ENCODE data around the gene PCP4L1. TPM values are rescaled to one million over a fixed set of nuclear protein-coding genes. Genes with fewer than 3 reads are reported as not detected.

The PCP4L1 gene
- total RNA-seq, 2 donors from 2014 or later = not detected

DNA sequence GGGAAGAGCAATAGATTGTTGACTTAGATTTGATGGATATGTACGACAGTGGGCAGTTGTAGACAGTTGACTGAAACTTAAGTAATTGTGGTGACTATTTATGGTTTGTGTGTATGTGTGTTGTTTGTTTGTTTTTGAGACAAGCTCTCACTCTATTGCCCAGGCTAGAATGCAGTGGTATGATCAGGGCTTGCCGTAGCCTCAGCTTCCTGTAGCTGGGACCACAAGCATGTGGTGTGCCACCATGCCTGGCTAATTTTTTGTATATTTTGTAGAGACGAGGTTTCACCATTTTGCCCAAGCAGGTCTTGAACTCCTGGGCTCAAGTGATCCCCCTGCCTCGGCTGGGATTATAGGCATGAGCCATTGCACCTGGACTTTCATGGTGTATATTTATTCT, 65.5 kb downstream of the PCP4L1 start:
- Histone ChIP-seq H3K36me3 (replicated peaks in 1 of 2; ENCODE audit: insufficient read depth in 1 of 2, low read depth in 2 of 2) (peaks cover 0 to 7% of the 10 kb centered on the region in 2 donors), H3K27me3 (no peaks in the 10 kb centered on the region), H3K27ac (no peak overlapping the region), H3K4me1 (peaks cover 6% of the 10 kb centered on the region), H3K4me3 (no peak overlapping the region), H3K9me3 (no peaks in the 10 kb centered on the region)
- WGBS, 2 donors = 83 to 85% methylated on average over 4 of the region's 4 CpGs
- intact Hi-C loops (cut with DNase I) = no loop called here
- DNase-seq = no peak
- no peak for ATAC-seq
- no peak for TF ChIP-seq POLR2A (IDR thresholded peaks at IDR 0.05)
- TF ChIP-seq, protein P1, sequence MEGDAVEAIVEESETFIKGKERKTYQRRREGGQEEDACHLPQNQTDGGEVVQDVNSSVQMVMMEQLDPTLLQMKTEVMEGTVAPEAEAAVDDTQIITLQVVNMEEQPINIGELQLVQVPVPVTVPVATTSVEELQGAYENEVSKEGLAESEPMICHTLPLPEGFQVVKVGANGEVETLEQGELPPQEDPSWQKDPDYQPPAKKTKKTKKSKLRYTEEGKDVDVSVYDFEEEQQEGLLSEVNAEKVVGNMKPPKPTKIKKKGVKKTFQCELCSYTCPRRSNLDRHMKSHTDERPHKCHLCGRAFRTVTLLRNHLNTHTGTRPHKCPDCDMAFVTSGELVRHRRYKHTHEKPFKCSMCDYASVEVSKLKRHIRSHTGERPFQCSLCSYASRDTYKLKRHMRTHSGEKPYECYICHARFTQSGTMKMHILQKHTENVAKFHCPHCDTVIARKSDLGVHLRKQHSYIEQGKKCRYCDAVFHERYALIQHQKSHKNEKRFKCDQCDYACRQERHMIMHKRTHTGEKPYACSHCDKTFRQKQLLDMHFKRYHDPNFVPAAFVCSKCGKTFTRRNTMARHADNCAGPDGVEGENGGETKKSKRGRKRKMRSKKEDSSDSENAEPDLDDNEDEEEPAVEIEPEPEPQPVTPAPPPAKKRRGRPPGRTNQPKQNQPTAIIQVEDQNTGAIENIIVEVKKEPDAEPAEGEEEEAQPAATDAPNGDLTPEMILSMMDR (IDR thresholded peaks at IDR 0.05) = no peak

DNA sequence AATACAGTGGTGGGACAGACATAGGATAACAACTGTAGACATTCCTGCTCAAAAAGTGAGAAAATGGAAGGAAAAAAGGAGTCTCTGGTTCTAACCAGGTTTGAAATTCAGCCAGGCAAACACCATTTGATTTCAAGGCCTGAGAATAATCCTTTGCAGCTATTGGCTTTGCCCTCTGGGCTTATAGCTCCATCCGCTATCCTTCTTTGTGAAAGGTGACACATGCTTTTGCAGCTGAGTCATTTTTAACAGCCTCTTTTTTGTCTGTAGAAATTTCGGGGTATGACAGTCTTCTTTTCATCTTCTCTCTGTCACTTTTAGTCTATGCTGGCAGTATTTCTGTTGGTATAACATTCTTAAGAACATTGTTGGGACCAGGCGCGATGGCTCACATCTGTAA, 71.8 kb downstream of the PCP4L1 start:
- Histone ChIP-seq H3K27ac (no peak overlapping the region), H3K9me3 (no peaks in the 10 kb centered on the region), H3K4me1 (no peaks in the 10 kb centered on the region), H3K27me3 (no peaks in the 10 kb centered on the region), H3K4me3 (no peak overlapping the region), H3K36me3 (replicated peaks in 1 of 2; ENCODE audit: insufficient read depth in 1 of 2, low read depth in 2 of 2) (peaks cover 0 to 19% of the 10 kb centered on the region in 2 donors)
- WGBS, 2 donors = 74 to 79% methylated on average over 4 of the region's 4 CpGs
- no peak for TF ChIP-seq POLR2A (IDR thresholded peaks at IDR 0.05)
- TF ChIP-seq, protein P1 (IDR thresholded peaks at IDR 0.05) = no peak
- intact Hi-C loops (cut with DNase I) = no loop called here
- no peak for DNase-seq
- no peak for ATAC-seq

DNA sequence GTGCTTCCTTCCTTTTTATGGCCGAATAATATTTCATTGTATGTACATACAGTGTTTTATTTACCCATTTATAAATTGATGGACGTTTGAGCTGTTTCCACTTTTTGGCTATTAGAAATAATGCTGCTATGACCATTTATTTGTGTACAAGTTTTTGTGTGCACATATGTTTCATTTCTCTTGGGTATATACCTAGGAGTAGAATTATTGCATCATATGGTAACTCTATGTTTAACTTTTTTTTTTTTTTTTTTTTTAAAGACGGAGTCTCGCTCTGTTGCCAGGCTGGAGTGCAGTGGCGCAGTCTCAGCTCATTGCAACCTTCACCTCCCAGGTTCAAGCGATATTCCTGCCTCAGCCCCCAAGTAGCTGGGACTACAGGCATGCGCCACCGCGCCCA, 74.6 kb downstream of the PCP4L1 start:
- H3K27ac ChIP-seq = no peak overlapping the region
- H3K4me1 ChIP-seq = no peaks in the 10 kb centered on the region
- no peak for DNase-seq
- H3K4me3 ChIP-seq = no peak overlapping the region
- WGBS, 2 donors = 92 to 93% methylated on average over 9 of the region's 9 CpGs
- H3K27me3 ChIP-seq = no peaks in the 10 kb centered on the region
- H3K9me3 ChIP-seq = no peaks in the 10 kb centered on the region
- peaks cover 0 to 19% of the 10 kb centered on the region in 2 donors for H3K36me3 ChIP-seq (replicated peaks in 1 of 2; ENCODE audit: insufficient read depth in 1 of 2, low read depth in 2 of 2)
- no peak for ATAC-seq
- TF ChIP-seq POLR2A (IDR thresholded peaks at IDR 0.05) = no peak
- TF ChIP-seq, protein P1 (IDR thresholded peaks at IDR 0.05) = no peak
- intact Hi-C loops (cut with DNase I) = no loop called here

Small RNA genes within 50 kb of the gene (microRNA-seq; reads per million reads assigned to microRNA genes)
- 0 to 0.45 reads per million in 2 donors for gene MIR5187 (ENCODE audit: borderline number of aligned reads in 2 of 2, borderline replicate concordance in 2 of 2)

Other genes with a start within 250 kb of the PCP4L1 start
- 10 to 100 TPM; 40.2 to 41.5 TPM for gene F11R, start 237.6 kb upstream of the PCP4L1 start, total RNA-seq
- 10 to 100 TPM; 49.4 to 90.8 TPM for gene TSTD1, start 219.8 kb upstream of the PCP4L1 start, total RNA-seq
- gene USF1, start 212.8 kb upstream of the PCP4L1 start, total RNA-seq = 10 to 100 TPM; 32.7 to 46.5 TPM
- 1 to 10 TPM; 3.1 to 4.9 TPM for gene ARHGAP30, start 188.9 kb upstream of the PCP4L1 start, total RNA-seq
- 1 to 10 TPM; 3.0 to 4.2 TPM for gene NECTIN4, start 169.2 kb upstream of the PCP4L1 start, total RNA-seq
- gene KLHDC9, start 160.4 kb upstream of the PCP4L1 start, total RNA-seq = 10 to 100 TPM; 13.5 to 22.7 TPM
- gene PFDN2, start 140.7 kb upstream of the PCP4L1 start, total RNA-seq = 10 to 100 TPM; 29.6 to 54.7 TPM
- 10 to 100 TPM; 22.8 to 38.6 TPM for gene NIT1, start 140.6 kb upstream of the PCP4L1 start, total RNA-seq
- 10 to 100 TPM; 12.9 to 15.8 TPM for gene DEDD, start 126.1 kb upstream of the PCP4L1 start, total RNA-seq
- gene UFC1, start 104.8 kb upstream of the PCP4L1 start, total RNA-seq = 10 to 100 TPM; 33.6 to 48.8 TPM
- gene USP21, start 99.2 kb upstream of the PCP4L1 start, total RNA-seq = 10 to 100 TPM; 17.8 to 21.0 TPM
- gene PPOX, start 92.3 kb upstream of the PCP4L1 start, total RNA-seq = 10 to 100 TPM; 16.2 to 18.9 TPM
- 10 to 100 TPM; 20.2 to 29.3 TPM for gene B4GALT3, start 81.2 kb upstream of the PCP4L1 start, total RNA-seq
- gene ADAMTS4, start 59.7 kb upstream of the PCP4L1 start, total RNA-seq = 1 to 10 TPM; 6.7 to 7.9 TPM
- gene NDUFS2, start 56.4 kb upstream of the PCP4L1 start, total RNA-seq = 10 to 100 TPM; 46.4 to 67.2 TPM
- gene FCER1G, start 43.5 kb upstream of the PCP4L1 start, total RNA-seq = 10 to 100 TPM; 27.0 to 42.0 TPM
- not detected for gene APOA2, start 35.1 kb upstream of the PCP4L1 start, total RNA-seq
- gene TOMM40L, start 32.7 kb upstream of the PCP4L1 start, total RNA-seq = 1 to 10 TPM; 1.8 to 8.9 TPM
- not detected for gene NR1I3, start 20.5 kb upstream of the PCP4L1 start, total RNA-seq
- 1 to 10 TPM; 3.6 to 6.6 TPM for gene MPZ, start 51.2 kb downstream of the PCP4L1 start, total RNA-seq
- gene SDHC, start 55.6 kb downstream of the PCP4L1 start, total RNA-seq = 10 to 100 TPM; 22.7 to 26.2 TPM
- not detected for gene CFAP126, start 109.1 kb downstream of the PCP4L1 start, total RNA-seq
- gene FCGR2A, start 246.7 kb downstream of the PCP4L1 start, total RNA-seq = 10 to 100 TPM; 30.0 to 51.6 TPM